ENCODE data around the gene FAM53A.

FAM53A gene

DNA sequence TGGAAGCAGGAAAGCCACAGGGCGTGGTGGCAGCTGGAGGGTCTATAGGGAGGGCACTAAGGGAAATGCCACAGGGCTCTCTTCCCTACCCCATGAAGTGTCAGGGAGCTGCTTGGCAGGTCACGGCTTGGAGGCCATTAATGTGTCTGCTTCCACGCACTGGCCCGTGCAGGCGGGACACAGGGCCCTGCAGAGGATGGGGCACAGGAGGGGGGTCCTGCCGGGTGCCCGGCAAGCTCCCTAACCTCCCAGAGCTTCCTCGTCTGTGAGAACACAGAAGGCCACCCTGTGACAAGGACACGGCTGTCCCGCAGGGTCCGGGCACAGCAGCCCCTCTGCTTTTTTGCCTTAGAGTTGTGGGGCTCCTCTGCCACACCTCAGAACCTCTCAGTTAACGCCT lies 25.5 kb downstream of the FAM53A start:
- no peaks in the 10 kb centered on the region for H3K36me3 ChIP-seq
- no peak overlapping the region for H3K4me3 ChIP-seq (ENCODE audit: low read depth, low read length)
- H3K9me3 ChIP-seq, result no peaks in the 10 kb centered on the region
- TF ChIP-seq, protein P1, sequence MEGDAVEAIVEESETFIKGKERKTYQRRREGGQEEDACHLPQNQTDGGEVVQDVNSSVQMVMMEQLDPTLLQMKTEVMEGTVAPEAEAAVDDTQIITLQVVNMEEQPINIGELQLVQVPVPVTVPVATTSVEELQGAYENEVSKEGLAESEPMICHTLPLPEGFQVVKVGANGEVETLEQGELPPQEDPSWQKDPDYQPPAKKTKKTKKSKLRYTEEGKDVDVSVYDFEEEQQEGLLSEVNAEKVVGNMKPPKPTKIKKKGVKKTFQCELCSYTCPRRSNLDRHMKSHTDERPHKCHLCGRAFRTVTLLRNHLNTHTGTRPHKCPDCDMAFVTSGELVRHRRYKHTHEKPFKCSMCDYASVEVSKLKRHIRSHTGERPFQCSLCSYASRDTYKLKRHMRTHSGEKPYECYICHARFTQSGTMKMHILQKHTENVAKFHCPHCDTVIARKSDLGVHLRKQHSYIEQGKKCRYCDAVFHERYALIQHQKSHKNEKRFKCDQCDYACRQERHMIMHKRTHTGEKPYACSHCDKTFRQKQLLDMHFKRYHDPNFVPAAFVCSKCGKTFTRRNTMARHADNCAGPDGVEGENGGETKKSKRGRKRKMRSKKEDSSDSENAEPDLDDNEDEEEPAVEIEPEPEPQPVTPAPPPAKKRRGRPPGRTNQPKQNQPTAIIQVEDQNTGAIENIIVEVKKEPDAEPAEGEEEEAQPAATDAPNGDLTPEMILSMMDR (IDR thresholded peaks at IDR 0.05; ENCODE audit: low read depth, low read length), result no peak
- no peaks in the 10 kb centered on the region for H3K27me3 ChIP-seq
- DNase-seq, result no peak
- no peaks in the 10 kb centered on the region; the same call in 1 of the 2 replicates for H3K4me1 ChIP-seq

DNA sequence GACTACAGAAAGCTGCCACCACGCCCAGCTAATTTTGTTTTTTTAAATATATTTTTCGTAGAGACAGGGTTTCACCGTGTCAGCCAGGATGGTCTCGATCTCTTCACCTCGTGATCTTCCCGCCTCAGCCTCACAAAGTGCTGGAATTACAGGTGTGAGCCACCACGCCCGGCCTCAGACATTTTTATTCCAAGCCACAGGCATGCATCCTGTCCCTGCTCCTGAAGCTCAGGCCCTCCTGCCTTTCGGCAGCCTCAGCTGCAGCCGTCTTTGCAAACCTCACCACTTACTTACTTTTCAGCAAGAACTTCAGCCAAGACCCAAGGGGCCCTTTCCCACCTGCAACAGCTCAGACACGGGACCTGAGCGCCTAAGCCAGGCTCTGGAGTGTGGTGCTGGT lies 26.0 kb downstream of the FAM53A start:
- no peaks in the 10 kb centered on the region; the same call in 1 of the 2 replicates for H3K4me1 ChIP-seq
- H3K4me3 ChIP-seq (ENCODE audit: low read depth, low read length), result no peak overlapping the region
- no peaks in the 10 kb centered on the region for H3K27me3 ChIP-seq
- H3K36me3 ChIP-seq, result no peaks in the 10 kb centered on the region
- TF ChIP-seq, protein P1 (IDR thresholded peaks at IDR 0.05; ENCODE audit: low read depth, low read length), result no peak
- no peaks in the 10 kb centered on the region for H3K9me3 ChIP-seq
- no peak for DNase-seq

DNA sequence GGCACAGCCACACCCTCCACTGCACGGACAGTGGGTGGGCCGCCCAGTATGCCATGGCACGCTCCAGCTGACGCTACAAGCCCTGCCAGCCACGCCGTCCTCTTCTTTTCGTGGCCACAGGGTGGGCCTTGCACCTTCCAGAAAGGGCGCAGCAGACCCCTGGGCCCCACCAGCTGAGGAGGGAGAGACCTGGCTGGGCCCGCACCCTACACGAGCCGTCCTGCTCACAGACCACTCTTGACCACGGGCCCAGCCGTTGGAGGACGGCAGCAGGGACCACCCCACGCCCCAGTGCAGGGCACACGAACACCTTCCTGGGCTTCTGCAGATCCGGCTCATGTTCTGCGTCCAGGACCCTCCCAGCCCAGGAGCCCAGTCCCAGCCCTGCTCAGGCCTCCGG lies 27.1 kb downstream of the FAM53A start:
- no peaks in the 10 kb centered on the region for H3K27me3 ChIP-seq
- no peak for DNase-seq
- no peaks in the 10 kb centered on the region; the same call in 1 of the 2 replicates for H3K4me1 ChIP-seq
- H3K9me3 ChIP-seq, result no peaks in the 10 kb centered on the region
- H3K4me3 ChIP-seq (ENCODE audit: low read depth, low read length), result no peak overlapping the region
- no peaks in the 10 kb centered on the region for H3K36me3 ChIP-seq
- TF ChIP-seq, protein P1 (IDR thresholded peaks at IDR 0.05; ENCODE audit: low read depth, low read length), result no peak

DNA sequence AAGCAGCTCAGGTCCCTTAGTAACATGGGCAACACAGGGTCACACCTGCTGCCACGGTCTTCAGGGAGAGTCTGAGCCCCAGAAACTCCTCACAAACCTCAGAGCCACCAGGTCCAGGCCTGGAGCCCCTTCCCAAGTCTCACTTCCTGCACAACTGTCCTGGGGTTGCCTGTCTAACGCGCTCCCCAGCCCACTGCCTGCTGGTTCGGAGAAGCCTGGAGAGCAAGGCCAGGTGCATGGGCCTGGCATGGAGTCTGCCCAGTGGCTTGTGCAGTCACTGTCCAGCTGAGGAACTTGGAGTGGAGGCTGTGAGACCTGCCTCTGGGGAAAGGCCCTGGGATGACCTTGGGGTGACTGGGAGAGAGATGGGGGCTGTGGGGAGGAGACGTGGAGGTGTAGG lies 28.0 kb downstream of the FAM53A start:
- TF ChIP-seq, protein P1 (IDR thresholded peaks at IDR 0.05; ENCODE audit: low read depth, low read length), result no peak
- no peaks in the 10 kb centered on the region for H3K27me3 ChIP-seq
- H3K9me3 ChIP-seq, result no peaks in the 10 kb centered on the region
- DNase-seq, result no peak
- H3K4me1 ChIP-seq, result no peaks in the 10 kb centered on the region; the same call in 1 of the 2 replicates
- no peaks in the 10 kb centered on the region for H3K36me3 ChIP-seq
- H3K4me3 ChIP-seq (ENCODE audit: low read depth, low read length), result no peak overlapping the region

DNA sequence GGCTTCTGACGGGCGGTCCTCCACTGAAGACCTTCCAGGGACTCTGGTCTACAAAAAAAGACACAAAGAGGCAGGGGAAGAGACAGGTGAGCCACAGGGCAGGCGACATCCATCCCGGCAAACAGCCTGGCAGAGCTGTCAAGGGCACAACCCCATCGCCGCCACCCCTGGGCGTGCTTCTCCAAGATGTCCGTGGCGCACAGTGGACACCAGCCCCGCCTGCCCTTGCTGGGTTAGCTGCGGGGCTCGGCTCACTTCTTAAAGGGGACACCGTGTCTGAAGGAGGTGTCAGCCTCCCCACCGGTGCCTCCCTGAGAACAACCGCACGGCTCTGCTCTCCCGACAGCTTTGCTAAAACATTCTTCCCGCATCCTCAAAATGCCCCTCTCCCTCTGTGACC lies 28.4 kb downstream of the FAM53A start:
- Histone ChIP-seq H3K36me3 (no peaks in the 10 kb centered on the region), H3K27me3 (no peaks in the 10 kb centered on the region), H3K4me3 (ENCODE audit: low read depth, low read length) (no peak overlapping the region), H3K4me1 (no peaks in the 10 kb centered on the region), H3K9me3 (no peaks in the 10 kb centered on the region)
- no peak for DNase-seq
- TF ChIP-seq, protein P1 (IDR thresholded peaks at IDR 0.05; ENCODE audit: low read depth, low read length), result no peak

DNA sequence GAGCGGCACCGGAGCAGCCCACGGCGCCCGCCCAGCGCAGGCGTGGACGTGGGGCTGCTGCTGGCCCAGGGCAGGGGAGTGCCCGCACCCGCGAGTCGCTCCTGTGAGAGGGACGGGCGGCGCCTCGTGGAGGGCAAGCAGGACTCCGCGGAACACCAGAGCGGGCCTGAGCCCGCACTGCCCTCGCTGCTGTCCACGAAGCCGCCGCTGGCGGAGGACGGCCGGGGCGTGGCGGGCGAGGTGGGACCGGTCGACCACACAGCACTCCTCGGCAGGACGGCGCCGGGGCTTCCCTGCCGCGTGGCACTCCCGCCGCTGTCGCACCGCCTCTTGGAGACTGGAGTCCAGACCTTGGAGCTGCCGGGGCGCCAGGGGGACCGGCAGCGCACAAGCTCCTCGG lies 29.0 kb downstream of the FAM53A start:
- Histone ChIP-seq H3K4me1 (no peaks in the 10 kb centered on the region), H3K4me3 (ENCODE audit: low read depth, low read length) (no peak overlapping the region), H3K27me3 (no peaks in the 10 kb centered on the region), H3K36me3 (no peaks in the 10 kb centered on the region), H3K9me3 (no peaks in the 10 kb centered on the region)
- DNase-seq, result no peak
- TF ChIP-seq, protein P1 (IDR thresholded peaks at IDR 0.05; ENCODE audit: low read depth, low read length), result no peak
